Measurements from ENCODE around the gene SUPT20HL2. TPM values are rescaled to one million over a fixed set of nuclear protein-coding genes. Genes with fewer than 3 reads are reported as not detected.
"Not testable (repeated sequence)": the region's sequence is repeated elsewhere in the genome, so short reads cannot be mapped to it uniquely, and the experiment has no call there.

The SUPT20HL2 gene
- total and polyA plus RNA-seq, 8 donors, result not detected

DNA sequence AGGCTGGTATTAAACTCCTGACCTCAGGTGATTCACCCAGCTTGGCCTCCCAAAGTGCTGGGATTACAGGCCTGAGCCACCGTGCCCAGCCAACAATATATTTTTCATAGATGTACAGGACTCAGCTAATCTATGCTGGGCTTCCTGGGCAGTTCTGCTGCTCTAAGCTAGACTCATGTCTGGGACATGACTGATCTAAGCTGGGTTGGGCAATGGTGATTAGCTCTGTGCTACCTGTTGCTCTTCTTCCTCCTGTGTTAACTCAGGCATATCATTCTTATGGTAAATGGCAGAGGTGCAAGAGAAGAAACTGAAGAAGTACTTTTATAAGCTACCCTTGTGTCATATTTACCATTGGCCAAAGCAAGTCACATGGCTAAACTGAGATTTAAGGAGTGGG lies 11.4 kb upstream of the SUPT20HL2 start:
- peaks cover 0 to 4% of the 10 kb centered on the region in 2 donors for H3K27me3 ChIP-seq
- TF ChIP-seq, protein P1, sequence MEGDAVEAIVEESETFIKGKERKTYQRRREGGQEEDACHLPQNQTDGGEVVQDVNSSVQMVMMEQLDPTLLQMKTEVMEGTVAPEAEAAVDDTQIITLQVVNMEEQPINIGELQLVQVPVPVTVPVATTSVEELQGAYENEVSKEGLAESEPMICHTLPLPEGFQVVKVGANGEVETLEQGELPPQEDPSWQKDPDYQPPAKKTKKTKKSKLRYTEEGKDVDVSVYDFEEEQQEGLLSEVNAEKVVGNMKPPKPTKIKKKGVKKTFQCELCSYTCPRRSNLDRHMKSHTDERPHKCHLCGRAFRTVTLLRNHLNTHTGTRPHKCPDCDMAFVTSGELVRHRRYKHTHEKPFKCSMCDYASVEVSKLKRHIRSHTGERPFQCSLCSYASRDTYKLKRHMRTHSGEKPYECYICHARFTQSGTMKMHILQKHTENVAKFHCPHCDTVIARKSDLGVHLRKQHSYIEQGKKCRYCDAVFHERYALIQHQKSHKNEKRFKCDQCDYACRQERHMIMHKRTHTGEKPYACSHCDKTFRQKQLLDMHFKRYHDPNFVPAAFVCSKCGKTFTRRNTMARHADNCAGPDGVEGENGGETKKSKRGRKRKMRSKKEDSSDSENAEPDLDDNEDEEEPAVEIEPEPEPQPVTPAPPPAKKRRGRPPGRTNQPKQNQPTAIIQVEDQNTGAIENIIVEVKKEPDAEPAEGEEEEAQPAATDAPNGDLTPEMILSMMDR (IDR thresholded peaks at IDR 0.05), result no peak
- intact Hi-C loops (cut with DNase I), result no loop called here
- H3K27ac ChIP-seq, result no peak overlapping the region
- H3K4me3 ChIP-seq, result no peak overlapping the region
- no peak for DNase-seq
- H3K4me1 ChIP-seq, result no peaks in the 10 kb centered on the region
- no peak for ATAC-seq
- no peaks in the 10 kb centered on the region for H3K9me3 ChIP-seq
- no peaks in the 10 kb centered on the region for H3K36me3 ChIP-seq

DNA sequence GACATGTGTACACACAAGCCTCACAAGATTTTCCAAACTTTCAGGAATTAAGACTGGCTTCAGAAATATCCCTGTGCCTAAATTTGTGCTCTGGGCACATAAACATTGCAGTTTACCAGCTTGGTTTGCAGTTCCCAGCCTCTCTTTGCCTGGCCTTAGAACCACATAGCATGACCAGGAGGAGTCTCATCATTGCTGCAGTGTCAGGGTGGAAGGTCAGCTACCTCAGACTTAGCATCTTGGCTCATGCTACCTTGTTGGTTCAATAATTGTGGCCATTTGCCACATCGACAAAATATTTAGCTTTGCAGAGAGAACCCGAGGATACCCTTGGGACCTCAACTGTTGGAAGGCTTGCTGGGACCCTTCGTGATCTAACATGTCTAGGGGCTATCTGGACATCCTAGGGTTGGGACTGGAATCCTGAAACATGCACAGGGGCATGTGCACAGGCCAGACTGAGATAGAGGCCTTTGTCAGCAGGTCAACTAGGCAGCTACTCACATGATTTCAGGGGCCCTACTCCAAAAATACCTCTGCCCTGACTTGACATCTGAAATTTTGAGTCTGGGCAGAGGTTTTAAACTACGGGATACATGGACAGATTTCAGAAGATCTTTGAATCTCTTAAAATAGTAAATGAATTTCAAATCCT lies 8.0 kb upstream of the SUPT20HL2 start:
- peaks cover 0 to 4% of the 10 kb centered on the region in 2 donors for H3K27me3 ChIP-seq
- H3K27ac ChIP-seq, result no peak overlapping the region
- no peak overlapping the region for H3K4me3 ChIP-seq
- TF ChIP-seq, protein P1 (IDR thresholded peaks at IDR 0.05), result no peak
- no peaks in the 10 kb centered on the region for H3K9me3 ChIP-seq
- intact Hi-C loops (cut with DNase I), result no loop called here
- H3K4me1 ChIP-seq, result no peaks in the 10 kb centered on the region
- no peak for ATAC-seq
- no peaks in the 10 kb centered on the region for H3K36me3 ChIP-seq
- DNase-seq, result no peak

DNA sequence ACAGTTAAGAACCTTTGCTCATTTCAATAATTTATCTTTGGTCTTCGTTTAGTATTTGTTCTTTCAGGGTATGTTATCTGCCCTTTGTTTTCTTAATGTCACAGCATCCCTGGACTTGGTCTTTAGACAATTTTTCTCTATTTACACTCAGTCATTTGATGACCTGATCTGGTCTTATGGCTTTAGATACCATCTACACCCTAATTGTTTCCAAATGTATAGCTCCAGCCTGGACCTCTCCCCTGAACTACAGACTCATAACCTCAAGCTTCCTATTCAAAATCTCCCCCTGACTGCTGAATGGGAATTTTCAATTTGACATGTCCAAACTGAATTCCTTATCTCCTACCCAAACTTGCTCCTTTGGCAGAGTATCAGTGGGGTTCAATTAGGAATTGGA lies 3.7 kb upstream of the SUPT20HL2 start:
- TF ChIP-seq, protein P1 (IDR thresholded peaks at IDR 0.05), result no peak
- Histone ChIP-seq H3K27me3 (peaks cover 0 to 6% of the 10 kb centered on the region in 2 donors), H3K27ac (no peak overlapping the region), H3K4me1 (no peaks in the 10 kb centered on the region), H3K36me3 (no peaks in the 10 kb centered on the region), H3K4me3 (no peak overlapping the region), H3K9me3 (no peaks in the 10 kb centered on the region)
- intact Hi-C loops (cut with DNase I), result no loop called here
- DNase-seq (no peak), ATAC-seq (no peak)

DNA sequence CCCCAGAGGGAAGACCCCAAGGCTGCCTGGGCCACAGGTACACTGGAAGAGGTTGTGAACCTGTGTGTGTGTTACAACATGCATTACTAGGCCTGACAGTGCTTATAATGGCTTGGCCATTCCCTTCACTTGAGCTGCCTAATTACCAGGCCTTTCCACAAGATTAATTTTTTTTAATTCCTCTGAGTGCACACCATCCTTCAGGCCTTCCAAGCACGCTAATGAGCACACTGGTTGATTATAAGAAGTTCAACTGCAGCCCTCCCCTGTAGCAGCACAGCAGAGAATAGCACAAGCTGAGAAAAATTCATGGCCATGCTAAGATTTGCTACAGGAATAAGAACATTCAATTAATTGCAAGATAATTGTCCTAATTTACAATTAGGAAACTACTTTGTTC lies 2.2 kb upstream of the SUPT20HL2 start:
- no peaks in the 10 kb centered on the region for H3K4me1 ChIP-seq
- no peak for DNase-seq
- TF ChIP-seq, protein P1 (IDR thresholded peaks at IDR 0.05), result no peak
- H3K36me3 ChIP-seq, result no peaks in the 10 kb centered on the region
- H3K27me3 ChIP-seq, result peaks cover 0 to 6% of the 10 kb centered on the region in 2 donors
- no peak for ATAC-seq
- no peak overlapping the region for H3K27ac ChIP-seq
- H3K4me3 ChIP-seq, result no peak overlapping the region
- H3K9me3 ChIP-seq, result no peaks in the 10 kb centered on the region
- intact Hi-C loops (cut with DNase I), result no loop called here

DNA sequence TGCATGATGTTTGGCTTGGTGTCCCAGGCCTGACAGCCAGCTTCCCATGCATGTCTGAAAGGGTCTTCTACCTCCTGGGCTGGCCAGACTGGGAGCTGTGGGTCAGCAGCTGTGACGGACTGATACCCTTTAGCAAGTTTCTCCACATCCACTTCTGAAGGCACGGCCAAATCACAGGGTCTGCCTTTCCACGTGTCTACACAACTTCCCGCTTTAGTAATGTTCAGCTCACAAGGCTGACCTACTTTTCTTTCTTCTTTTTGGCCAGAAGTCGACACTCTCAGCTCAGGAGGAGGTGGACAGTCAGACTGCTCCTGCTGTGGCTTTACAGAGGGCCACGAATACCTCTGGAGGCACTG lies 1.6 kb downstream of the SUPT20HL2 start:
- H3K27ac ChIP-seq; H3K27me3 ChIP-seq; H3K36me3 ChIP-seq; DNase-seq; H3K4me3 ChIP-seq; ATAC-seq; H3K4me1 ChIP-seq; intact Hi-C loops (cut with DNase I); H3K9me3 ChIP-seq: not testable (repeated sequence)

DNA sequence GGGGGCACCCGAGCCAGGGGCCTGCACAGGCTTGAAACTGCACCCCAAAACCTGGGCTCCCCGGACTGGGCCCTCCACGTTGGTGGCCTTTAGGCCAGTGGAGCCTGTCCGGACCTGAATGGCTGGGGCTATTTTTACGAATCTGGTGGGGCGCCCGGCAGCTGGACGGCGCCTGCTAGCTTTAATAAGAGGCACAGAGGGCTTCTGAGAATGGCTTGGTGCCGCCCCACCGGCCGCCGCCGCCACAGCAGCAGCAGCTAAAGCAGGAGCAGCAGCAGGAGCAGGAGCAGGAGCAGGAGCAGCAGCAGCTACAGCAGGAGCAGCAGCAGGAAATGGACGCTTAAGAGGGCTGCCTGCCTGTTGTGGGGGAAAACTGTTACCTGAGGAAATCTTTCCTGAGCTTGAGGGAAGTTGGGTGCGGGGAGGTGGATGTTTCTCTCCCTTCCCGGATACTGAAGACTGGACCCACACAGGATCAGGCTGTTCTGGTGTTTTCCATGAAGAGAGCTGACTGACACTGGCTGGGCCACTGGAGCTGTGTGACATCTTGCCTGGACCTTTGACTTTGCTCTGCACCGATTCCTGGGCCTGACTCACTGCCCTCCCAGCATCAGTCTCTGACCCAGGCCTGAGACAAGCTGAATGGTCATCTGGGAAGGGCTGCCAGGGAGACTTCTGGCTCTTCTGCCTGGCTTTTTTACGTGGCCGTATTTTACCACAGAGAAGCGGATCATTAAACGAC lies 2.2 kb downstream of the SUPT20HL2 start:
- ATAC-seq; H3K4me3 ChIP-seq; H3K36me3 ChIP-seq; H3K9me3 ChIP-seq; H3K27ac ChIP-seq; DNase-seq; H3K4me1 ChIP-seq; intact Hi-C loops (cut with DNase I): not testable (repeated sequence)
- peaks cover 0 to 14% of the 10 kb centered on the region in 2 donors for H3K27me3 ChIP-seq

DNA sequence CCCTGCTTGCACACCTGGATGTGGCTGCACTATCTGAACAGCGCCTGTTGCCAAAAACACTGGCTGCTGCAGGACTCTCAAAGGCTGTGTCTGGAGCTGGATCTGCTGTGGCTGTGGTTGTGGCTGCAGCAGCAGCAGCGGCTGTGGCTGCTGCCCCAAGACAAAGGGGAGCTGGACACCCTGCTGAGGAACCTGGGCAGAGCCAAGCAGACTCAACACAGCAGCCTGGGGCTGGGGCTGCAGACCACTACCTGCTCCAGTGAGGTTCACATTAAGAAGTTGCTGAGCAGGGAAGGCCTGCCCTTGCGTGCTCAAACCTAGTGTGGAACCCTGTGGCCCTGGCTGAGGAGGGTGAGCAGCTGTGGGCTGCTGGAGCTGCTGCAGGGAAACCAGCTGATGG lies 3.0 kb downstream of the SUPT20HL2 start:
- ATAC-seq; H3K27ac ChIP-seq; H3K4me3 ChIP-seq; H3K4me1 ChIP-seq; DNase-seq; H3K36me3 ChIP-seq; intact Hi-C loops (cut with DNase I); H3K9me3 ChIP-seq: not testable (repeated sequence)
- H3K27me3 ChIP-seq, result peaks cover 0 to 11% of the 10 kb centered on the region in 2 donors

DNA sequence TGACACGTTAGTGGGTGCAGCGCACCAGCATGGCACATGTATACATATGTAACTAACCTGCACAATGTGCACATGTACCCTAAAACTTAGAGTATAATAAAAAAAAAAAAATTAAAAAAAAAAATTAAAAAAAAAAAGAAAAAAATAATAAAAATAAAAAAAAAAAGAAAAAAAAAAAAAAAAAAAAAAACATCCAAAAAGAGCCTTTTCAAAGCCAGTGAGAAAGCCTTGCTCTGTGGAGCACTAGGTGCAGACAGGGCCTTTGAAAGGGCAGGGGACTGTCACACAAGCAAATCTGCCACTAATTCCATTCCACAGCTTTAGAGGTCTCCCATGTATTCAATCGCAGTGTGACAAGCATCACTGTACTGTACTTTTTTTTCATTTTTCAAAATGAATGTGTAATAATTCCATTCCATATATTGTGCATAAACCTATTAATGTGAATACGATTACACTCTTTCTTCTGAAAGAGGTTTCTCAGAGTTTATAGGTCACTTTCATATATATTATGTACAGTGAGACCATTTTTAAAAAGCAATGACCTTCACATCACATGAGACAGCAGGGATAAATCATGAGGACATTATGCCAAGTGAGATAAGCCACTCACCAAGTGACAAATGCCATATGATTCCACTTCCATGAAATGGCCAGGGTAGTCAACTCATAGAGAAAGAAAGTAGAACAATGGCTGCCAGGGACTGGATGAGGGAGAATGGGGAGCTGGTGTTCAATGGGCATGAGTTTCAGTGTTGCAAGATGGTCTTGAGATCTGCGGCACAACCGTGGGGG lies 4.1 kb downstream of the SUPT20HL2 start:
- H3K27ac ChIP-seq; H3K27me3 ChIP-seq; DNase-seq; H3K36me3 ChIP-seq; H3K4me3 ChIP-seq; ATAC-seq; H3K9me3 ChIP-seq; H3K4me1 ChIP-seq; intact Hi-C loops (cut with DNase I): not testable (repeated sequence)

DNA sequence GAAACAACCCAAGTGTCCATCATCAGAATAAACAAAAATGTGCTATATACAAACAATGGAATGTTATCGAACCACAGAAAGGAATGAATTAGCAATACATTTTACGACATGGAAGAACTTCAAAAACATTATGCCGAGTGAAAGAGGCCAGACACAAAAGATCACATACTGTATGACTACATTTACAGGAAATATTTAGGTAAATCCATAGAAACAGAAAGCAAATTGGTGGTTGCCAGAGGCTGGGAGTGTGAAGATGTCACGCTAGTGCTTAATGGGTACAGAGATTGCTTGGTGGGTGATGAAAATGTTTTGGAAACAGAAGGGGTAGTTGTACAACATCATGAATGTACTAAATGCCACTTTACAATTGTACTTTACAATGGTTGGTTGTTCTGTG lies 5.1 kb downstream of the SUPT20HL2 start:
- H3K4me3 ChIP-seq; intact Hi-C loops (cut with DNase I); H3K27ac ChIP-seq; H3K36me3 ChIP-seq; DNase-seq; H3K4me1 ChIP-seq; H3K27me3 ChIP-seq; ATAC-seq; H3K9me3 ChIP-seq: not testable (repeated sequence)

Measured in left lung (tissue), 10 donors.